MM.1S (cell line): Measurements from ENCODE around the gene DUSP19.

ENCODE experiments used
- DNase-seq: peaks from one replicate; pipeline ENCODE4 v3.0.0-alpha.2; 2015
- H2AFZ ChIP-seq: fragments of 300-600 bp; sonication (generic); 2 replicates; pipeline ENCODE4 v1.6.0; 2016; ENCODE audit warnings: antibody characterized with exemption, low read length
- H3F3A ChIP-seq: fragments of 300-600 bp; sonication (generic); 2 replicates; pipeline ENCODE4 v1.6.1; 2016; ENCODE audit warnings: mild to moderate bottlenecking, antibody characterized with exemption, low read length, moderate library complexity, mixed read lengths; ENCODE audit not compliant: insufficient read depth
- H3K27ac ChIP-seq: fragments of 300-600 bp; sonication (generic); 2 replicates; pipeline ENCODE4 v1.5.1; 2016; ENCODE audit warnings: mild to moderate bottlenecking, low read length
- H3K27me3 ChIP-seq: fragments of 300-600 bp; sonication (generic); replicated peaks from 2 replicates; pipeline ENCODE4 v1.6.0; 2016; ENCODE audit warnings: low read length; ENCODE audit not compliant: insufficient read depth
- H3K36me3 ChIP-seq: fragments of 300-600 bp; sonication (generic); replicated peaks from 2 replicates; pipeline ENCODE4 v1.6.1; 2016; ENCODE audit warnings: mild to moderate bottlenecking, low read length, mixed read lengths; ENCODE audit not compliant: insufficient read depth
- H3K4me1 ChIP-seq: fragments of 300-600 bp; sonication (generic); 2 replicates; pipeline ENCODE4 v1.6.1; 2016; ENCODE audit warnings: low read length, mixed read lengths
- H3K4me2 ChIP-seq: fragments of 300-600 bp; sonication (generic); 2 replicates; pipeline ENCODE4 v1.6.0; 2016; ENCODE audit warnings: low read depth, low read length
- H3K4me3 ChIP-seq: fragments of 300-600 bp; sonication (generic); 2 replicates; pipeline ENCODE4 v1.5.1; 2016; ENCODE audit warnings: low read length, mixed read lengths
- H3K79me2 ChIP-seq: fragments of 300-600 bp; sonication (generic); 2 replicates; pipeline ENCODE4 v1.6.1; 2016; ENCODE audit warnings: mixed run types, low read length, mixed read lengths
- H3K9ac ChIP-seq: fragments of 300-600 bp; sonication (generic); 2 replicates; pipeline ENCODE4 v1.6.1; 2016; ENCODE audit warnings: low read length, mixed read lengths
- H3K9me2 ChIP-seq: fragments of 300-600 bp; sonication (generic); replicated peaks from 2 replicates; pipeline ENCODE4 v1.6.1; 2016; ENCODE audit warnings: mild to moderate bottlenecking, low read length, mixed read lengths; ENCODE audit not compliant: insufficient read depth
- H3K9me3 ChIP-seq: fragments of 300-600 bp; sonication (generic); replicated peaks from 2 replicates; pipeline ENCODE4 v1.6.1; 2016; ENCODE audit warnings: mild to moderate bottlenecking, low read length, mixed read lengths; ENCODE audit not compliant: insufficient read depth
- H4K20me1 ChIP-seq: fragments of 300-600 bp; sonication (generic); 2 replicates; pipeline ENCODE4 v1.6.1; 2016; ENCODE audit warnings: mild to moderate bottlenecking, low read length, moderate library complexity, mixed read lengths; ENCODE audit not compliant: insufficient read depth
- CTCF ChIP-seq: fragments of 300-600 bp; sonication (generic); IDR thresholded peaks from 2 replicates; pipeline ENCODE4 v1.5.1; 2016; ENCODE audit warnings: antibody characterized with exemption, low read length, mixed read lengths
- EZH2 ChIP-seq: fragments of 300-600 bp; sonication (generic); optimal IDR thresholded peaks from 2 replicates; pipeline ENCODE3; 2017; ENCODE audit warnings: low read depth, mild to moderate bottlenecking, antibody characterized with exemption, low read length, mixed read lengths
- EZH2phosphoT487 ChIP-seq: fragments of 300-600 bp; sonication (generic); IDR thresholded peaks from 2 replicates; pipeline ENCODE4 v1.6.1; 2018; ENCODE audit warnings: antibody characterized with exemption, low read length

DUSP19 gene

GRCh38 chr2:183057333-183057985 lies 21.1 kb upstream of the DUSP19 start:
- no peaks in the 10 kb centered on the region for H3K9me2 ChIP-seq
- no peak for DNase-seq
- peak overlapping the region; percentile 6; the same call in 1 of the 2 replicates for H3K27ac ChIP-seq
- H4K20me1 ChIP-seq = no peaks in the 10 kb centered on the region
- H3K79me2 ChIP-seq = no peaks in the 10 kb centered on the region
- peak overlapping the region; percentile 9; the same call in 1 of the 2 replicates for H2AFZ ChIP-seq
- H3K36me3 ChIP-seq = no peaks in the 10 kb centered on the region
- peaks cover 6% of the 10 kb centered on the region; the same call in 1 of the 2 replicates for H3F3A ChIP-seq
- no peaks in the 10 kb centered on the region for H3K9me3 ChIP-seq
- H3K4me1 ChIP-seq = peaks cover 8% of the 10 kb centered on the region
- H3K4me2 ChIP-seq = peak overlapping the region; percentile 44
- H3K27me3 ChIP-seq = no peaks in the 10 kb centered on the region
- TF ChIP-seq EZH2phosphoT487 (no peak), CTCF (no peak), EZH2 (no peak)
- H3K4me3 ChIP-seq = no peak overlapping the region
- H3K9ac ChIP-seq = no peak overlapping the region

GRCh38 chr2:183059561-183059960 lies 19.0 kb upstream of the DUSP19 start:
- no peak for DNase-seq
- Histone ChIP-seq H3K27me3 (no peaks in the 10 kb centered on the region), H3K4me2 (no peak overlapping the region), H3K9me3 (no peaks in the 10 kb centered on the region), H2AFZ (no peak overlapping the region), H3K79me2 (no peaks in the 10 kb centered on the region), H3K4me3 (no peak overlapping the region), H3K36me3 (no peaks in the 10 kb centered on the region), H3K9ac (no peak overlapping the region), H3K4me1 (peaks cover 8% of the 10 kb centered on the region), H4K20me1 (no peaks in the 10 kb centered on the region), H3K9me2 (no peaks in the 10 kb centered on the region), H3K27ac (no peak overlapping the region), H3F3A (peaks cover 6% of the 10 kb centered on the region; the same call in 1 of the 2 replicates)
- TF ChIP-seq EZH2phosphoT487 (no peak), CTCF (no peak), EZH2 (no peak)

GRCh38 chr2:183060571-183061231 lies 17.8 kb upstream of the DUSP19 start:
- Histone ChIP-seq H2AFZ (no peak overlapping the region), H3K9ac (no peak overlapping the region), H3K79me2 (no peaks in the 10 kb centered on the region), H3K4me1 (peaks cover 8% of the 10 kb centered on the region), H3K27ac (no peak overlapping the region), H3K36me3 (no peaks in the 10 kb centered on the region), H3K4me3 (no peak overlapping the region), H3K9me2 (no peaks in the 10 kb centered on the region), H3F3A (peaks cover 6% of the 10 kb centered on the region; the same call in 1 of the 2 replicates), H3K4me2 (no peak overlapping the region), H3K27me3 (no peaks in the 10 kb centered on the region), H4K20me1 (no peaks in the 10 kb centered on the region), H3K9me3 (no peaks in the 10 kb centered on the region; the same call in 1 of the 2 replicates)
- TF ChIP-seq CTCF = no peak
- no peak for TF ChIP-seq EZH2phosphoT487
- no peak for TF ChIP-seq EZH2
- no peak for DNase-seq
